SJCRH30 (cell line): ENCODE data around the gene DCAF8. TPM values are rescaled to one million over a fixed set of nuclear protein-coding genes. Genes with fewer than 3 reads are reported as not detected.
A peak's percentile ranks its signal among the peaks of the same experiment; 100 is the strongest.

Experiments used
- DNase-seq, 2 experiments: peaks; one replicate each; pipeline ENCODE4 v3.0.0-alpha.2; 2015 to 2020
- H3K27ac ChIP-seq: fragments of 250-450 bp; sonication (Bioruptor Pico); 2 replicates; pipeline ENCODE4 v1.5.1; 2020; ENCODE audit warnings: mild to moderate bottlenecking, moderate library complexity
- H3K27me3 ChIP-seq: fragments of 250-450 bp; sonication (Bioruptor Pico); 2 replicates; pipeline ENCODE4 v1.5.1; 2020; ENCODE audit warnings: mild to moderate bottlenecking, moderate library complexity
- H3K36me3 ChIP-seq: fragments of 250-450 bp; sonication (Bioruptor Pico); 2 replicates; pipeline ENCODE4 v1.5.1; 2020; ENCODE audit warnings: mild to moderate bottlenecking, moderate library complexity
- H3K4me1 ChIP-seq: fragments of 250-450 bp; sonication (Bioruptor Pico); 2 replicates; pipeline ENCODE4 v1.5.1; 2020; ENCODE audit warnings: mild to moderate bottlenecking, moderate library complexity
- H3K4me3 ChIP-seq: fragments of 250-450 bp; sonication (Bioruptor Pico); 2 replicates; pipeline ENCODE4 v1.5.1; 2020; ENCODE audit warnings: mild to moderate bottlenecking, moderate library complexity
- H3K9me3 ChIP-seq: fragments of 250-450 bp; sonication (Bioruptor Pico); replicated peaks from 2 replicates; pipeline ENCODE4 v1.5.1; 2020; ENCODE audit warnings: mild to moderate bottlenecking, moderate library complexity
- total RNA-seq: library from RNA; depleted of rRNA; stranded (reverse); fragments of >200 nt; shearing (Covaris generic); gene quantifications from 2 replicates; pipeline ENCODE4 v1.2.3, GENCODE V29; 2014

DCAF8 gene
- total RNA-seq, 1 experiment from 2014 or later, result 53.6 TPM

DNA sequence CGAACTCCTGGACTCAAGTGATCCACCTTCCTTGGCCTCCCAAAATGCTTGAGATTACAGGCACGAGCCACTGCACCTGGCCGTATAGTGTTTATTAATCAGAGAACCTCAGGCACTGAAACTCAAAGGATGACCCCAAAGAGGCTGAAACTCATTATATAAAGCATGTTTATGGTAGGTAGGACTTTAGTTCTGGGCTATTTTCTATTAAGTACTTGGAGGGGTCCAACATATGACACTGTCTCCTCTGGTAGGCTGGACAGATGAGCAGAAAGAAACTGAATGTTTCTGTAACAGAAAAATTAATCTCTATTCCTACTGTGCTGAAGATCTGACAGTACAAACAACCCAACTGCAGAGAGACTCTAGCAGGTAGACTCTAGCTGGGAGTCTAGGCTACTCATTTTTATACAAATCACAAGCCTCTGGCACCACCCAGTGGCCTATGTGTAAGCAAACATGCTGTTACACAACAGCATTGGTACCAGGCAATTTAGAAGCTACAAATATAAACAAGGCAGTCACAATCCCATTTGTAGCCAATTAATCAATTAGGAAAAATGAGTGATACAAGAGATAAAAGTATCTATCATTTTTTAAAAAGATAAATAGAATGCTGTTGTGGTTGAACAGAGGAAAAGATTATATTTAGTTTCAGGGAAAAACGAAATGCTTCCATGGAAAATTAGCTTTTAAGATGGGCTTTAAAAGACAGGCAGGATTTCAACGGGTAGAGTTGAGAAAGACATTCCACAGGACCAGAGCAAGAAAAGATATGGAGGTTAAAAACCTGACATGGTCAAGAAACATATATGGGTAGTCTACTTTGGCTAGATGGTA is 10.4 kb downstream of the DCAF8 start:
- peaks cover 10% of the 10 kb centered on the region for H3K4me1 ChIP-seq
- no peak overlapping the region for H3K27ac ChIP-seq
- no peaks in the 10 kb centered on the region for H3K27me3 ChIP-seq
- H3K9me3 ChIP-seq, result no peaks in the 10 kb centered on the region
- H3K4me3 ChIP-seq, result no peak overlapping the region
- H3K36me3 ChIP-seq, result no peaks in the 10 kb centered on the region; the same call in 1 of the 2 replicates
- DNase-seq, result peak; percentile 54 to 77

DNA sequence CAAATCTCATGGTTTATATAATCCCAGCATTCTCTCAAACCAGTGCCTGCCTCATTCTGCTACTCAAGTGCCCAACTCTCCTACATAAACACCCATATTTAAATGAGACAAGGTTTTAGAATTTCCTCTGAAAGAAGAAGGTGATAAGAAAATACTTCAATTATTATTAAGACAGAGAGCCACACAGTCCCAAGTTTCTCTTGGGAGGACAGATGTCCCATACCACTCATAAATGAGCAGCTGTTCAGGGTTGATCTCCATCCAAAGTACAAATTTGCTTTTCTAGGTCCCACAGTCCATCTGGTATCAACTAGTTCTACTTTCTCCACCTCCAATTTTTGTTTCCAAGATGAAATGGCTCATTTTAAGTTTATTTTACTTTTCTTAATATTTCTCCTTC is 11.3 kb downstream of the DCAF8 start:
- Histone ChIP-seq H3K27ac (no peak overlapping the region), H3K4me1 (peaks cover 10% of the 10 kb centered on the region; the same call in 1 of the 2 replicates), H3K4me3 (no peak overlapping the region), H3K9me3 (no peaks in the 10 kb centered on the region), H3K36me3 (no peaks in the 10 kb centered on the region; the same call in 1 of the 2 replicates), H3K27me3 (no peaks in the 10 kb centered on the region)
- peak in 1 of 2 experiments; percentile 29 for DNase-seq

- Histone ChIP-seq H3K27ac (no peak overlapping the region), H3K36me3 (peaks cover 5% of the 10 kb centered on the region), H3K4me3 (no peak overlapping the region), H3K4me1 (peaks cover 10% of the 10 kb centered on the region; the same call in 1 of the 2 replicates), H3K27me3 (no peaks in the 10 kb centered on the region), H3K9me3 (no peaks in the 10 kb centered on the region)
- no peak for DNase-seq
These were observed 15.3 kb downstream of the DCAF8 start for GRCh38 chr1:160247053-160247452.

GRCh38 chr1:160245434-160245833 is 16.9 kb downstream of the DCAF8 start:
- Histone ChIP-seq H3K27me3 (no peaks in the 10 kb centered on the region), H3K36me3 (peaks cover 5% of the 10 kb centered on the region), H3K4me3 (no peak overlapping the region), H3K4me1 (no peaks in the 10 kb centered on the region), H3K27ac (no peak overlapping the region), H3K9me3 (no peaks in the 10 kb centered on the region)
- DNase-seq, result no peak

GRCh38 chr1:160244209-160244608 is 18.1 kb downstream of the DCAF8 start:
- no peak overlapping the region for H3K27ac ChIP-seq
- peak in 1 of 2 experiments; percentile 11 for DNase-seq
- H3K4me3 ChIP-seq, result no peak overlapping the region
- no peaks in the 10 kb centered on the region for H3K9me3 ChIP-seq
- no peaks in the 10 kb centered on the region for H3K27me3 ChIP-seq
- H3K4me1 ChIP-seq, result no peaks in the 10 kb centered on the region
- peaks cover 8% of the 10 kb centered on the region for H3K36me3 ChIP-seq

GRCh38 chr1:160243767-160244166 is 18.6 kb downstream of the DCAF8 start:
- no peak overlapping the region for H3K4me3 ChIP-seq
- H3K36me3 ChIP-seq, result peaks cover 12% of the 10 kb centered on the region
- H3K27me3 ChIP-seq, result no peaks in the 10 kb centered on the region
- no peaks in the 10 kb centered on the region for H3K4me1 ChIP-seq
- H3K27ac ChIP-seq, result no peak overlapping the region
- no peaks in the 10 kb centered on the region for H3K9me3 ChIP-seq
- DNase-seq, result no peak

DNA sequence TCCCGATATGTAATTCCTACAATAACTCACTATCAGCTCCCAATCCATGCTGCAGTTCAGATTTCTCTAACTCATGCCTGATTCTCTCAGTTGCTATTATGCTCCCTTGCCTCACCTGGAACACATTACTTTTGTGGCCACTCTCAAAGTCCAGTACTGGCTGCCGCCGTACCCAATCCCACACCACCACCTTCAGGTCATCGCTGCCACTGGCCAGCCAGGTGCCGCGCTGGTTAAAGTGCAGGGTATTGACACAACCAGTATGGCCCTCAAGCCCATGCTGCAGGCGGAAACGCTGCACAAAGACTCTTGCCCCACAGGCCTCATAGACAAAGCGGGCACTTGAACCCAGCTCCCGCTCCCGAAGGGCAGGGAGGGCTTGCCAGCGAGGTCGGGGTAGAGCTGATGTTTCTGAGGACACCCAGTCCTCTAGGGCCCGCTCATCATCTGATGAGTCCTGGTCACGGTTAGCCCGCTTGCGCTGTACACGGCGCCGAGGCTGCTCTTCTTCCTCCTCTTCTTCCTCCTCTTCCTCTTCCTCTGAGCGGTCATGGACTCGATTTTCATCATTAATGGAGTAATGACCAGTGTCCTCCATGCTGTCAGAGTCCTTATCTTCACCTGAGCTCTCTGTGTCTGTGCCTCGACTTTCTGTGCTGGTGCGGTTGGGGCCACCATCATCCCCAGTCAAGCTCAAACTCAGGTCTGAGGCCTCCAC is 22.6 kb downstream of the DCAF8 start:
- Histone ChIP-seq H3K36me3 (peaks cover 35% of the 10 kb centered on the region), H3K4me1 (no peaks in the 10 kb centered on the region)
- DNase-seq, result no peak

DNA sequence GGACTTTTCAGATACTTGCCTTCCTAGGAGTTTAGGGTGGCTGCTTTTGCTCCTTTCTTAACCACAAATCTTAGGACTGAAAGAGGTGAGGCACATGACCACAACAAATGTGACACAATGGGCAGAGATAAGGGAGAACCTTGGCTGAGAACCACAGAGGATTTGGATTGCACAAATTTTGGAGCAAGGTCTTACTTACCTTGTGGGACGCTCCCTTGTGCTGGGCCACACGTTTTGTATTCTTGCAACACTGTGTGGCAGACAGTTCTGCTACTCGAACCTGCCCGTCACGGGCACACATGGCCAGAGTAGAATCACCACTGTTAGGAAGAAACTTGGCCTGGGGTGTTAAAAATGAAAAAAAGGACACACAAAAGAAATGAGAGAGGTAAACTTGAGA is 23.9 kb downstream of the DCAF8 start:
- H3K9me3 ChIP-seq, result no peaks in the 10 kb centered on the region
- no peak overlapping the region for H3K27ac ChIP-seq
- H3K36me3 ChIP-seq, result peaks cover 37% of the 10 kb centered on the region
- H3K4me1 ChIP-seq, result no peaks in the 10 kb centered on the region
- H3K4me3 ChIP-seq, result no peak overlapping the region
- DNase-seq, result no peak
- no peaks in the 10 kb centered on the region for H3K27me3 ChIP-seq

More for the DNA sequence above, 22.6 kb downstream of the DCAF8 start:
- H3K9me3 ChIP-seq, result no peaks in the 10 kb centered on the region
- no peak overlapping the region for H3K27ac ChIP-seq
- no peak overlapping the region for H3K4me3 ChIP-seq
- H3K27me3 ChIP-seq, result no peaks in the 10 kb centered on the region

- H3K27me3 ChIP-seq, result no peaks in the 10 kb centered on the region
These were observed 24.8 kb downstream of the DCAF8 start for GRCh38 chr1:160237558-160237957.

DNA sequence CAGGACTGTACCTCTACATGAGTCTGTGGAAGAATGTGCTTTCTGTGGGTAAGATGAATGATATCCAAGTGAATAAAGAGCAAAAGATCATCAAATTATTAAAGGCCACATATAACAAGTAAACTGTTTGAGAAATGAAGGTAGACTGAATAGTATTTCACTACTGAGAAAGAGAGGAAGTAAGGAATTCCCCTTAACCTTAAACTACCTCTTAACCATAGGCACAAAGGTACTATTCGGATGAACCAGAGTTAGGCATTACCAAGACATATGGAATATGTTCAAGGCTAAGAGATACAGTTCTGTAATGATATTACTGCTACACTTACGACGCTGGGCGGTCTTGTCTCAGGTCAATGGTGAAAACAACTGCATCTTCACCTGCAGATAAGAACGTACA is 25.5 kb downstream of the DCAF8 start:
- Histone ChIP-seq H3K4me3 (no peak overlapping the region), H3K27ac (no peak overlapping the region), H3K4me1 (no peaks in the 10 kb centered on the region), H3K27me3 (no peaks in the 10 kb centered on the region), H3K9me3 (no peaks in the 10 kb centered on the region), H3K36me3 (peaks cover 40% of the 10 kb centered on the region)
- DNase-seq, result no peak

More at GRCh38 chr1:160237558-160237957, 24.8 kb downstream of the DCAF8 start:
- Histone ChIP-seq H3K4me3 (no peak overlapping the region), H3K36me3 (peaks cover 40% of the 10 kb centered on the region), H3K4me1 (no peaks in the 10 kb centered on the region), H3K27ac (no peak overlapping the region), H3K9me3 (no peaks in the 10 kb centered on the region)
- no peak for DNase-seq

GRCh38 chr1:160232911-160233310 is 29.4 kb downstream of the DCAF8 start:
- DNase-seq, result no peak
- Histone ChIP-seq H3K9me3 (no peaks in the 10 kb centered on the region), H3K27ac (no peak overlapping the region), H3K4me3 (no peak overlapping the region), H3K36me3 (peaks cover 46% of the 10 kb centered on the region), H3K27me3 (no peaks in the 10 kb centered on the region), H3K4me1 (no peaks in the 10 kb centered on the region)

- Histone ChIP-seq H3K4me1 (no peaks in the 10 kb centered on the region), H3K27ac (no peak overlapping the region), H3K27me3 (no peaks in the 10 kb centered on the region), H3K36me3 (peaks cover 42% of the 10 kb centered on the region), H3K9me3 (no peaks in the 10 kb centered on the region), H3K4me3 (no peak overlapping the region)
- no peak for DNase-seq
These were observed 33.9 kb downstream of the DCAF8 start for GRCh38 chr1:160228431-160228830.

- no peaks in the 10 kb centered on the region for H3K4me1 ChIP-seq
- H3K27ac ChIP-seq, result no peak overlapping the region
- no peak for DNase-seq
- no peaks in the 10 kb centered on the region for H3K27me3 ChIP-seq
- peaks cover 43% of the 10 kb centered on the region for H3K36me3 ChIP-seq
- no peak overlapping the region for H3K4me3 ChIP-seq
- no peaks in the 10 kb centered on the region for H3K9me3 ChIP-seq
These were observed 34.8 kb downstream of the DCAF8 start for GRCh38 chr1:160227561-160227960.

DNA sequence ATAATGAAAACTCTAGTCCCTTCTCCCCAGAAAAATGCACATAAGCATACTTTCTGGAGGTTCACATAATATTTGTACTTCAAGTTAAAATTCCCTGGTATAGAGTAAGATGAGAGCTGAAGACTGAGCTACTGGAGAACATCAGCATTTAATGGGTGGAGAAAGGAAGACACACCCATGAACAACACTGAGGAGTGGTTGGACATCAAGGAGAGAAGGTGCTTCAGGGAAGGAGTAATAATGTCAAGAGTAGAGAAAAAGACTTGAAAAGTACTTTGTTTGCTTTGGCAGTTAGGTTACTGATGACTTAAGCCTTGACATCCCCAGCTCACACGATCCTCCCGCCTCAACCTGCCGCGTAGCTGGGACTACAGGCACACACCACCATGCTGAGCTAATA is 35.3 kb downstream of the DCAF8 start:
- no peaks in the 10 kb centered on the region for H3K27me3 ChIP-seq
- peaks cover 47% of the 10 kb centered on the region for H3K36me3 ChIP-seq
- no peaks in the 10 kb centered on the region for H3K4me1 ChIP-seq
- no peak overlapping the region for H3K4me3 ChIP-seq
- no peaks in the 10 kb centered on the region for H3K9me3 ChIP-seq
- no peak overlapping the region for H3K27ac ChIP-seq
- no peak for DNase-seq

DNA sequence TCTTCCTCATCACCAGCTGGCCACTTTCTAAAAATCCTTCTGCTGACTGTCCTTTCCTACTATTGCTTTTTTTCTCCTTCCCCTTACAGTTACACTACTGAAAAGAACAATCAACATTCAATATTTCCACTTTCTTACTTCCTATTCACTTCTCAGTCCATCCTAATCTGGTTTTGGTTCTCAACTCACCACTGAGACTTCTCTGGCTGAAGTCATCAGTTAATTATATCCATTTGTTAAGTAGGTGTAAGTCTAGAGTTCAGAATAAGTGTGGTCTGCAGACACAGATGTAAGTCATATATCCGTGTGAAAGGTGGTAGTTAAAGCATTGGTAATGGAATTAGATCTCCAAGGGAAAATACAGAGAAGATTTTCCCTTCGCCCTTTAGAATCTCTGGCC is 35.7 kb downstream of the DCAF8 start:
- H3K36me3 ChIP-seq, result peaks cover 50% of the 10 kb centered on the region

More for the DNA sequence above, 35.7 kb downstream of the DCAF8 start:
- Histone ChIP-seq H3K27me3 (no peaks in the 10 kb centered on the region), H3K27ac (no peak overlapping the region), H3K4me3 (no peak overlapping the region), H3K9me3 (no peaks in the 10 kb centered on the region), H3K4me1 (no peaks in the 10 kb centered on the region)
- no peak for DNase-seq
